HEK293T (cell line): Measurements from ENCODE around the gene SCUBE1.

Experiments used
- ARNT ChIP-seq: fragments of 450-650 bp; IDR thresholded peaks from 2 replicates; pipeline ENCODE4 v1.6.1; 2017; ENCODE audit warnings: mild to moderate bottlenecking
- BHLHE40 ChIP-seq: fragments of 450-650 bp; IDR thresholded peaks from 2 replicates; pipeline ENCODE4 v1.6.1; 2016; ENCODE audit warnings: mild to moderate bottlenecking, moderate library complexity, borderline replicate concordance
- CTBP1 ChIP-seq: fragments of 450-650 bp; IDR thresholded peaks from 2 replicates; pipeline ENCODE4 v1.6.1; 2016; ENCODE audit warnings: borderline replicate concordance
- ELF4 ChIP-seq: fragments of 450-650 bp; IDR thresholded peaks from 2 replicates; pipeline ENCODE4 v1.6.1; 2017; ENCODE audit warnings: antibody characterized with exemption
- FOXA1 ChIP-seq: fragments of 450-650 bp; IDR thresholded peaks from 2 replicates; pipeline ENCODE4 v1.6.1; 2016; ENCODE audit warnings: mild to moderate bottlenecking
- FOXK2 ChIP-seq: fragments of 450-650 bp; IDR thresholded peaks from 2 replicates; pipeline ENCODE4 v1.6.1; 2016; ENCODE audit warnings: mild to moderate bottlenecking
- FOXM1 ChIP-seq: fragments of 450-650 bp; IDR thresholded peaks from 2 replicates; pipeline ENCODE4 v1.6.1; 2017; ENCODE audit warnings: mild to moderate bottlenecking, borderline replicate concordance
- L3MBTL2 ChIP-seq: fragments of 450-650 bp; conservative IDR thresholded peaks from 2 replicates; pipeline ENCODE4 v1.6.1; 2016; ENCODE audit warnings: mild to moderate bottlenecking
- LEF1 ChIP-seq: fragments of 450-650 bp; IDR thresholded peaks from 2 replicates; pipeline ENCODE4 v1.6.1; 2017; ENCODE audit warnings: mild to moderate bottlenecking, borderline replicate concordance
- NFRKB ChIP-seq: fragments of 450-650 bp; IDR thresholded peaks from 2 replicates; pipeline ENCODE4 v1.6.1; 2016; ENCODE audit warnings: mild to moderate bottlenecking, moderate library complexity
- PKNOX1 ChIP-seq: fragments of 450-650 bp; IDR thresholded peaks from 2 replicates; pipeline ENCODE4 v1.6.1; 2016
- SUZ12 ChIP-seq: fragments of 450-650 bp; IDR thresholded peaks from 2 replicates; pipeline ENCODE4 v1.6.1; 2016; ENCODE audit warnings: mild to moderate bottlenecking
- TARDBP ChIP-seq: fragments of 450-650 bp; IDR thresholded peaks from 2 replicates; pipeline ENCODE4 v1.6.1; 2016
- ZNF384 ChIP-seq: fragments of 450-650 bp; IDR thresholded peaks from 2 replicates; pipeline ENCODE4 v1.6.1; 2016

- no peak for TF ChIP-seq FOXA1
- no peak for TF ChIP-seq L3MBTL2
- no peak for TF ChIP-seq LEF1
- no peak for TF ChIP-seq FOXM1
- TF ChIP-seq BHLHE40 = no peak
- TF ChIP-seq ELF4 = no peak
- no peak for TF ChIP-seq ZNF384
- no peak for TF ChIP-seq ARNT
- TF ChIP-seq PKNOX1 = no peak
- no peak for TF ChIP-seq FOXK2
- TF ChIP-seq NFRKB = no peak
- no peak for TF ChIP-seq SUZ12
- TF ChIP-seq TARDBP = no peak
- no peak for TF ChIP-seq CTBP1
These were observed 143.1 kb downstream of the SCUBE1 start for GRCh38 chr22:43200031-43200430.
